Esophagus mucosa (tissue), 1 donor: ENCODE data around the gene LRRC8B. TPM values are rescaled to one million over a fixed set of nuclear protein-coding genes. Genes with fewer than 3 reads are reported as not detected.
"Not testable (repeated sequence)": the region's sequence is repeated elsewhere in the genome, so short reads cannot be mapped to it uniquely, and the experiment has no call there.

Experiments
- ATAC-seq: fragments of 200-7000 bp; cut with Tn5 transposase; one replicate; pipeline ENCODE4 v1.9.1; 2020
- total RNA-seq: library from RNA; stranded (reverse); gene quantifications from one replicate; pipeline ENCODE4 v1.2.4, GENCODE V29; 2023
- donor health status: DM: yes; HTN: yes; CAD: no.

LRRC8B gene
- 19.6 TPM for total RNA-seq

DNA sequence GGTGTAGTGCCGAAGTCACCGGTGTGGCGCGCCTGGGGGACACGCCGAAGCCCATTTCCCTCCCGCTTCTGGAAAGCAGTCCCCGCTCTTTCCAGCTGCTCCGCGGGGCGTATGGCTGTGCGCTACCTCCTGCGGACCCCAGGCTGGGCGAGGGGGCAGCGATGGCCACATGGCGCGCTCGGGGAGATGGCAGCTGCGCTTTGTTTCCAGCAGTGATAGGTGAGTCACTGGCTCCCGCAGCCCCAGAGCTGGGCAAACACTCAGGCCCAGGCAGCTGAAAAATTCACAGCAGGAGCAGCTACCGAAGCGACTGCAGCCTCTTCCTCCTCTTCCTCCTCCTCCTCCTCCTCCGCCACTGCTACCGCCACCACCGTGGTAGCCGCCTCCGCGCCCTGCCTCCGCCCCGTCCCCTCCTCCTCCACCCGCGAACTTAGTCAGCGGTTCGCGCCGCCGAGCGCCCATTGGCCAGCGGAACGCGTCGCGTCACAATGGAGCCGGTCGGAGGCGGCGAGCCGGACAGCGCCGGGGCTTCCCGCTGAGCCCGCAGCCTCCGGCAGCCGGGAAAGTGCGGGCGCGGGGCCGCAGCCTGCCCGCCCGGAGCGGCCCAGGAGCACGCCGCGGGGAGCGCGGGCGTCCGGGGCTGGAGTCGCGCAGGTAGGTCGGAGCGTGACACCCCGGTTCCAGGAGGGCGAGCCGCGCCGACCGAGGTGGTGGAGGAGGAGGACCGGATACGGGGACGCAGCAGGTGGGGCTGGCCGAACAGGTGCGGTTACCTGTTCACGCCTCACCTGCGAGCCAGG, at the start of gene LRRC8B:
TSS of gene LRRC8B (plus strand) at position 461 of the 800 bp plus-strand sequence. CDS start 57,822 bp downstream, outside the sequence.
- peak; percentile 97 for ATAC-seq

DNA sequence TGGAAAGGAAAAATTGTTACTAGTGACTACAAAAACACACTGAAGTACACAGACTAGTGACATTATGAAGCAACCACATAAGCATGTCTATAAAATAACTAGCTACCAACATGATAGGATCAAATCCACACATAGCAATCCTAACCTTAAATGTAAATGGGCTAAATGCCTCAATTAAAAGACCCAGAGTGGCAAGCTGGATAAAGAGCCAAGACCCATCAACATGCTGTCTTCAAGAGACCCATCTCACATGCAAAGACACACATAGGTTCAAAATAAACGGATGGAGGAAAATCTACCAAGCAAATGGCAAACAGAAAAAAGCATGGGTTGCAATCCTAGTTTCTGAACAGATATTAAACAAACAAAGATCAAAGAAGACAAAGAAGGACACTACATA, 49.4 kb upstream of the LRRC8B start:
- no peak for ATAC-seq

DNA sequence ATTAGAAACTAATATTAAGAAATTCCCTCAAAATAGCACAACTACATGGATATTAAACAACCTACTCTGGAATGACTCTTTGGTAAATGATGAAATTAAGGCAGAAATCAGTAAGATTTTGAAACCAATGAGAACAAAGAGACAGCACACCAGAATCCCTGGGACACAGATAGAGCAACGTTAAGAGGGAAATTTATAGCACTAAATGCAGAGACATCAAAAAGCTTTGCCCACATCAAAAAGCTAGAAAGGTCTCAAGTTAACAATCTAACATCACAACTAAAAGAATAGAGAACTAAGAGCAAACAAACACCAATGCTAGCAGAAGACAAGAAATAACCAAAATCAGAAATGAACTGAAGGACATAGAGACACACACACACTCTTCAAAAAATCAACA, 48.6 kb upstream of the LRRC8B start:
- no peak for ATAC-seq

DNA sequence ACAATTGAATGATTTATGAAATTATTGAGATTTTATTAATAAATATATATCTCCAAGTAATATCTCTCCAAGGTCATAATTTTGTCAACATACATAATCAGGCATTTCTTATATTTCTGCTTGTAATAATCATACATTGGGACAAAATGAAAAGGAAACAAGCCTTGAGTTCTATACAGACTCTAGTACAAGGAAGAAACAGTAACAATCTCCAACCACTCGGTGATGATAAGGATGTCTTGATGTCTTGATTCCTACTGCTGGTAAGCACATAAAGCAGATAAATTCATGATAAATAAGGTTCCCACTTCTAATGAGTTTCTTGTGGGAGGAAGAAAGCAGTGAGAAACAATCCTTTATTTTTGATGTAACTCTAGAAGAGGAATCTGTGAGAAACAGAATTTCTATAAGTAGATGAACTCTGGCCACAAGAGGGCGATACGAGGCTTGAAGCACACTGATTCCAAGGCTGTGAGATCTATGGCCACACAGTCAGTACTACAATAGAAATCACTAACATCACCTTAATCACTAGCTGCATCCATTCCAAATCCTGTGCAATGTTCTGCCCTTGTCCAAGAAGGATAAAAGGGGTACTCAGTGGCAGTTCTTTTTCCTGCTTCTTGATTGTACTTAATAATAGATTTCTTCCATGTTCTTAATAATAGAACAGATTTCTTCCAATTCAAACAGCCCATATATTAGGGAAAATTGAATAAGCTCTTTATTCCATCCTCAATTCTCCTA, 41.4 kb upstream of the LRRC8B start:
- peak; percentile 80 for ATAC-seq

DNA sequence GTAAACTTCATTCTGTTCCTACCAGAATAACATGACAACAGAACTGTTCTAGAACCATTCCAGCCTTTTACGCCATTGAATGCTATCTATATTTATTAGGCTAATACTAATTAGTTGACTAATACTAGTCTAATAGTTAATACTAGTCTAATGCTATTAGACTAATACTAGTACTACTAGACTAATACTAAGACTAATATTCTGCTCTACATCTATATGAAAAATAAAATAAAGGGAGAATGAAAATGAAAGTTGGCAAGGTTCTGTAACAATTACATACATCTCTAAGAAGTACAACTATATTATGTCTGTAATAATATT, 40.9 kb upstream of the LRRC8B start:
- ATAC-seq: no peak

DNA sequence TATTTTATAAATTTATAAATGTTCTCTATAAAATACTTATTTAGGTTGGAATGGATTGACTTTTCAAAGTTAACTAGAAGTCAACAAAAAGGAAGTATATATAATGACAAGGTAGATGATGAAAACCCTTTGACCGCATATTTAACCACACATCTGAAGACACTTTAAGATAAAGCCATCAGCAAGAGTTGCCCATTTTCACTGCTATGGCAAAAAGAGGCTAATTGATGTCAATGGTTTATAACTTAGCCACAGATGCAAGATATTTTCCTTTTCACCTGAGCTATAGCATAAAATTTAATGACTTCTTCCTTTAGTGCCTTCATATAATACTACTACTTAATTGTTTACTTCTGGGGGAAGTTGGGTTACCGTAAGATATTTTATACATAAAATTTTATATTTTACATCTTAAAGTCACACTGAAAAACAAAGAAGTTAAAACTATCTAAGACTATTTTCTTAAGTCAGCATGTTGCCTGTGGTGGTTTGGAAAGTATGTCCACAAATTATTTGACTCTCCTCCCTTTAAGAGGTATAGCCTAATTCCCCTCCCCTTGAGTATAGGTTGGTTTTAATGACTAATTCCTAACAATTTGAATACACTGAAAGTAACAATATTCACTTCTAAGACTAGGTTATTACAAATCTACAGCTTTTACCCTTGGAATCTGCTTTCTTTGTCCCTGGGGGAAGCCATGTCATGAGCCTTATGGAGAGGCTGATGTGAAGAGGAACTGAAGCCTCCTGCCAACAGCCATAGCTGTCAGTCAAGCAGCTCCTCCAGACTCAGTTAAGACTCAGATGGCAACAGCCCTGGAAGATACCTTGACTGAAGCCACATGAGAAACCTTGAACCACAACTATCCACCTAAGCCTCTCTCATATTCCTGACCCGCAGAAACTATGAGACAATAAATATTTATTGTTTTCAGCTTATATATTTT, 40.3 kb upstream of the LRRC8B start:
- no peak for ATAC-seq

DNA sequence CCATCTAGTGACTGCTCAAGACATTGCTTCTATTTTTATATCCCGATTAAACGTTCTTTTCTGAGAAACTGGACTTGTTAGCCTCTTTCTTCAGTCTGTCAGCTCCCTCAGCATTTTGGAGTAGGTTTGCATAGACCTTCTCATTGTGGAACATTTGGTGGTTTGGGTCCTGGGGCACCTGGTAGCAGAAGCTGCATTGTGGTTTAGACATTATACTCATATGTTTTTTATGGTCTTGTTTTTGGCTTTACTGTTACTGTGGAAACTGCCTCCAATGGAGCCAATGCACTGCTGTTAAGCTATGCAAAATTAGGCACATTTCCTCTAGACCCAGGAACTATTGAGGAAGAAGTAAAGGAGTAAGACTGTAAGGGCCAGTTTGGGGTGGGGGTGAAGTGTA, 36.7 kb upstream of the LRRC8B start:
- no peak for ATAC-seq

DNA sequence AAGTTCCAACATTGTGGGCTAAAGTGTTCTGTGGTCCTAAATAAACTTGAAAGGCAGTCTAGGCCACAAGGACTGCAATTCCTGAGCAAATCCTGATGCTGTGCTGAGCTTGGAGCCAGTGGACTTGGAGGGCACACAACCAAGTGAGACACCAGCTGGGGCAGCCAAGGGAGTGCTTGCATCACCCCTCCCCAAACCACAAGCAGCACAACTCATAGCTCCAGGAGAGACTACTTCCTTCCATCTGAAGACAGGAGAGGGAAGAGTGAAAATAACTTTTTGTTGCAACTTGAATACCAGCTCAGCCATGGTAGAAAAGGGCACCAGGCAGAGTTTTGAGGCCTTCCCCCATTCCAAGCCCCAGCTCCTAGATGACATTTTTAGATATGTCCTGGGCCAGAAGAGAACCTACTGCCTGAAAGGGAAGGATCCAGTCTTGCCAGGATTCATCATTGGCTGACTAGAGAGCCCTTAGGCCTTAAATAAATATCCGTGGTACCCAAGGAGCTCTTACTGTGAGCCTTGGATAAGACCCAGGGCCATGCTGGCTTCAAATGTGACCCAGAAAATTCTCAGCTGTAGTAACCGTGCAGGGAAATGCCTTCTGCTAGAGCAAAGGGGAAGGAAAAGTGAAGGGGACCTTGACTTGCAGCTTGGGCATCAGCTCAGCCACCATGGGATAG, 35.4 kb upstream of the LRRC8B start:
- no peak for ATAC-seq

DNA sequence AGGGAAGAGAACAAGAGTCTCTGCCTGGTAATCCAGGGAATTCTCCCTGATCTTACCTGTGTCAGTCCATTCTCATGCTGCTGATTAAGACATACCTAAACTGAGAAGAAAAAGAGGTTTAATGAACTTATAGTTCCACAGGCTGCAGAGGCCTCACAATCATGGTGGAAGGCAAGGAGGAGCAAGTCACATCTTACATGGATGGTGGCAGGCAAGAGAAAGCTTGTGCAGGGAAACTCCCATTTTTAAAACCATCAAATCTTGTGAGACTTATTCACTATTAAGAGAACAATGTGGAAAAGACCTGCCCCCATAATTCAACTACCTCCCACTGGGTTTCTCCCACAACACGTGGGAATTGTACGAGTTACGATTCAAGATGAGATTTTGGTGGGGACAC, 34.2 kb upstream of the LRRC8B start:
- no peak for ATAC-seq

DNA sequence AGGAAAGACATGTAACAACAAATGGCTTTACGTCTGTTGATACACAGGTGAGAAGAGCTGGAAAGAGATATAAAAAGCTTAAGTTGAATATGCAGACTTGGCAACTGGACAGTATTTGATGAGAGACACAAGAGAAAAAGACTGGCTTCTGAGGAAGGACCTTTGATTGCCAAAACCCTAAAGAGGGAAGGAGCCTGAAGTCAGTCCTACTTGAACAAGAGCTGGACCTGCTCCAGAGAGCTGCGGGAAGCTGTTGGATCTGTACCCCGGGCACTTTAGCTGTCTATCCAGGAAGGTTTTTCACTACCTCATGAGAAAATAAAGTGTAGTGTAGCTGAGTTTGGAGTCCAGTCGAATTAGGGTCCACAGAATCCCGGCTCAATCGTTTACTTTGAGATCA, 25.3 kb upstream of the LRRC8B start:
- peak; percentile 59 for ATAC-seq

DNA sequence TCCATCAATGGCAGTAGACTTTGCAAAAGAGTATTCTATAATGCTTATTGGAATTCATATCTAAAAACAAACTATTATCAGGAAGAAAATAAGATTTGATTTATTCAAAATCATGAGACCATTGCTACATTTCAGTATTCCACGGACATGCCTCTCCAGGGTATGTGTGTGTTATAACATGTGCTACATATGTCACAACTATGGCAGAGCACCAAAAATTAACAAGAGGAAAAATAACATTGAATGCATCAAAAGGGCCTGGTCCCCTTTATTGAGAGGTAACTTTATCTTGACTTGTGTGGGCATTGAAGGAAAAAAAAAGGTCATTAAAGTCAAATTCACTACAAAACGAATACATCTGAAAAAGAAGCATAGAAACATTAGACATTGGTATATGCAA, 22.6 kb upstream of the LRRC8B start:
- no peak for ATAC-seq

DNA sequence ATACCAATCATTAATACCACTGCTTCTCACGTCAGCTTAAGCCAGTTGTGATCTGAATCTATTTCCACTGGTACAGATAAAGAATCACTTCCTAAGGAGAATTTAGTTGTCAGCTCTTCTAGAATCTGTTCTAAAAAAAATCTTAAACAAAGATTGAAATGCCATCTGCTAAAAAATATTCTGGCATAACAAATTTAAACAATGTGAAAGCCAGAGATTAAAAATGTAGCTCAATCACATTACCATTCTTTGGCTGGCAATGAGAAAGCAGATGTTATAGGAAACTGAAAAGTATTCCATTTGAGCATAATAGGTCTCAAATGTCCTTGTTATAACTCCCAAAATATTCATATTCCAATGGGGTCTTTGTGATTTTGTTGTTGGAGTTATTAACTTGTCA, 21.7 kb upstream of the LRRC8B start:
- no peak for ATAC-seq

DNA sequence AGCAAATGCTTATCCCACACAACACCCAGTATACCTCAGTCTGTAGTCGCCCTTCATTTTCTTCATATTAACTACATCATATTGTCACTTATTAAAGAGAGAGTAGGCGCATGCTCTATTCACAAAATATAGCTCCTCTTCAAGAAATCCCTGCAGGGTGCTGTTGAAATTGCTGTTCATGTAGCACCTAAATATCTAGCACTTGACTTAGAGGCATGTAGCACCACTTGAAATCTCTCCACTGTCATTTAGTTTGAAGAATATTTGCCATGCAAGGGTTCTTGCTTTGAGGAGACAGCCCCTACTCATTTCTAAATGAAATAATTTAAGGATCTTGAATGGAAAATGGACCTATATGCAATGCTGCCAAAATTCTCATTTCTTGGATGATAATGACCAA, 20.9 kb upstream of the LRRC8B start:
- no peak for ATAC-seq

DNA sequence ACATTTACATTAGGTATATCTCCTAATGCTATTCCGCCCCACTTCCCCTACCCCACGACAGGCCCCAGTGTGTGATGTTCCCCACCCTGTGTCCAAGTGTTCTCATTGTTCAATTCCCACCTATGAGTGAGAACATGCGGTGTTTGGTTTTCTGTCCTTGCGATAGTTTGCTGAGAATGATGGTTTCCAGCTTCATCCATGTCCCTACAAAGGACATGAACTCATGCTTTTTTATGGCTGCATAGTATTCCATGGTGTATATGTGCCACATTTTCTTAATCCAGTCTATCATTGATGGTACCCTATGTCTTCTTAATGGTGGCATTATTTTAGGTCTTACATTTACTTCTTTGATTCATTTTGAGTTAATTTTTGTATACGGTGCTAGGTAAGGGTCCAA, 14.6 kb upstream of the LRRC8B start:
- not testable (repeated sequence) for ATAC-seq

DNA sequence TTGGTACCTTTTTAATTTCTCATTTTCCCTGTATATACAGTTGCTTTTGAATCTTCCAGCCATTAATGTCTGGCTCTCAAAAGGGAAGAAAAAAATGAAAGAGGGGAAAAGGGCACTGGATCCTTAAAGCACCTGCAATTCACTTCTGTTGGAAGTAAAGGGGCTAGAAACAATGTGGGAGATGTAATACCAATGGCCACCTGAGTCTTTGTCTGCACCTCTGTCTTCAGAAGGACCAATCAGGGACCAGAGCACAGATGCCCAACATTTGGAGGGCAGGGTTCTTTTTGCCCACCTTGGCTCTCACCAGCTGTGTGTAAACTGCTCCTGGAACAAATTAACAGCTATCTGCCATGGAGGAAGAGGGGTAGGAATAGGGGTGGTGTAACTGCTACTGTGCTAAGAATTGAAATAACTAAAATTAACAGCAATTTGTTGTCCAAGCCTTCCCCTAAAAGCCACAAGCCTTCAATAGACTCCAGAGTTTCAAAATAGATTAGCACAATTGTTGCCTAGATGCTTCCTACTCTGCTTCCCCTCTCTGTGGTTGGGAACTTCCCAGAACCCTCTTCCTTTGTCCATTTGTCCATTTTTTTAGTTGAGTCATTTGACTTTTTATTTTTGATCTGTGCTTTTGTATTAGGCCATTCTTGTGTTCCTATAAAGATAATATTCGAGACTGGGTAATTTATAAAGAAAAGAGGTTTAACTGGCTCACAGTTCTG, 11.5 kb upstream of the LRRC8B start:
- ATAC-seq: no peak

DNA sequence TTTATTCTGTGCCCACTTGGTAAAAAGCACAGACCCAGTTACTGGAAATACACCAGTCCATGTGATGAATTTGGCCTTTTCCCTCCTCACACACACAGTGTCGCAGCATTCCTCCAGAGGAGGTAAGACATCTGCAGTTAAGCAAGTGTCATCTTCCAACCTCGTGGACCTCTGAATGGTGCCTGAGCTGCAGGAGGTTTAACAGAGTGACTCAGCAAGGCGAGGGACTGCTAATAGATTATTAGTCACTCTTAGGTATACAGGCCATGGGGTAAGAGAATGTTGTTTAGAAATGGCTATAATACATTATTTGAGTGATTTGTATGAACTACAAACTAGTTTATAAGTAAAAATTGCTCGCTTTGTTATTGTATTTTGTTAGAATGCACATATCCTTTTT, 8.6 kb upstream of the LRRC8B start:
- peak; percentile 97 for ATAC-seq

DNA sequence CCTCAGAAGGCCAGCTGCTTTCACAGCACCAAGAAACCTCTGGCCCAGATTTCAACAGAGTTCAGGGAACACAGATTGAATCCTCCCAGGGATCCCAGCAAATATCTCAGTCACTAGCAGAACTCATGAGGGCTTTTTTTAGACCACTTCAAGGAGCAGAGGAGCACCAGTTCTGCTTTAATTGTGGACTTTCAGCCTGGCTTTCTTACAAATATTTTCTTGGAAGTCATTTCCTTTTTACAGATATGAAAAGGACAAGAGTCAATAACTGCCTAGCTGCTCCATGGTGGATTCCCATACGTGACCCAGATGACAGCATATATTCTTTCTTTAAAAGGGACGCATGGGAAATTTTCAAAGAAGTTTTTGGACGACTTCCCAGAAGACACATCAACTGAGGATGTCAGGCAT, 6.4 kb upstream of the LRRC8B start:
- no peak for ATAC-seq

DNA sequence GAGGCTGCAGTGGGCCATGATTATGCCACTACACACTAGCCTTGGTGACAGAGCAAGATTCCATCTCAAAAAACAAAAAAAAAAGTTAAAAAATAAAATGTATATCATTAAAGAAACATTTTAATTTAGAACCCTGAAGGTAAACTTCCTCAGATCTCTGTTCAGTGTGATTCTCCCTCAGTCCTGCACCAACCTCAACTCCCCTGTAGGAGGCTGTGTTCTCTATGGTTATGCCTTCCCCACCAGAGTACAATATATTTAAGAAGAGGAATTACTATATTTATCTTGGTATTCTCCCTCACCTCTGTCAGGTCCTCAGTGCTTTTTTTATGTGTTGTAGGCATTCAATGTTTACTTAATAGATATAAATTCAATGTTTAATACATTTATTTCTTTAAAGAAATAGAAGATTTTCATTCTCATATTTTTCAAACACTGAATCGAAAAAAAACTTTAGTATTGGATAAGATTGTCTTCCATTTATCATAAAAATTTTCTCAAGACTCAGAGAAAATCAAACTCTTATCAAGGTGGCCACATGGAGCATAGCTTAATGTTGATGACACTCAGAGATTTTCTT, 4.8 kb upstream of the LRRC8B start:
- peak; percentile 50 for ATAC-seq

DNA sequence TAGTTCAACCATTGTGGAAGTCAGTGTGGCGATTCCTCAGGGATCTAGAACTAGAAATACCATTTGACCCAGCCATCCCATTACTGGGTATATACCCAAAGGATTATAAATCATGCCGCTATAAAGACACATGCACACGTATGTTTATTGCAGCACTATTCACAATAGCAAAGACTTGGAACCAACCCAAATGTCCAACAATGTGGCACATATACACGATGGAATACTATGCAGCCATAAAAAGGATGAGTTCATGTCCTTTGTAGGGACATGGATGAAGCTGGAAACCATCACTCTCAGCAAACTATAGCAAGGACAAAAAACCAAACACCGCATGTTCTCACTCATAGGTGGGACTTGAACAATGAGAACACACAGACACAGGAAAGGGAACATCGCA, 2.7 kb upstream of the LRRC8B start:
- ATAC-seq: not testable (repeated sequence)

DNA sequence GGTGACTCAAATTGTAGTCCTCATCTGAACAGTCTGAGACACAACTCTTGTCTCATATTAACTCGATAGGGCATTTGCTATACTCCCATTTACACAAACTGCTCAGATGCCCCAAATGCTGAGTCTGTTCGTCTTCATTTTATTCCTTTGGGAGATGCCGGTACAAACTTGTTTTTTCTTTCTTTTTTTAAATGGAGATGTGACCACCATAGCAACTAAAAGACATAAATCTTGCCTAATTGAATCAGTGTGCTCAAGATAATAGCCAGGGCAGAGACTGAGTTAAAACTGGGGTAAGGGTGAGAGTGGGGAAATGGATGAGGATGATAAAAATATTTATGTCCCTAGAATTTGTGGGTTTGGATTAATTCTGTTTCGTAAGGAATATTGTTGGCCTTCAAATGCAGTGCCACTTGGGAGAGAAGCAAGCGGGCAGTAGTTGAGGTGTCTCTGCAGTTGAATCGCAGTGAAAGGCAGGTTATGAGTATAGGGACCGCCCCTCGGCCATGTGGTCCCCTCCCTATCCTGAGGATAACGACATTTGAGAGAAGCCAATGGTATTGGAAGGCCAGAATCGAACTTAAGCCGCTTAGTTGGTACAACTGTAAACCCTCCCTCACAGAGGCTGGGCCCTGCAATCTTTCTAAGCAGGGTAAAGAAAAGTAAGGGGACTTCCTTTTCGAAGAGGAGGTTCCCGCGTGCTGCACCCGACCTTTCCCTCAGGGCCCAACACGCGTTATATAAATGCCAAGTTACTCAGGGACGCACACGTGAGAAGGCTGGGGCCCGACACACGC, 859 bp upstream of the LRRC8B start:
- ATAC-seq: peak; percentile 73
